ENCODE results near the gene POLG2.
"Not testable (repeated sequence)": the region's sequence is repeated elsewhere in the genome, so short reads cannot be mapped to it uniquely, and the experiment has no call there.

Gene POLG2

DNA sequence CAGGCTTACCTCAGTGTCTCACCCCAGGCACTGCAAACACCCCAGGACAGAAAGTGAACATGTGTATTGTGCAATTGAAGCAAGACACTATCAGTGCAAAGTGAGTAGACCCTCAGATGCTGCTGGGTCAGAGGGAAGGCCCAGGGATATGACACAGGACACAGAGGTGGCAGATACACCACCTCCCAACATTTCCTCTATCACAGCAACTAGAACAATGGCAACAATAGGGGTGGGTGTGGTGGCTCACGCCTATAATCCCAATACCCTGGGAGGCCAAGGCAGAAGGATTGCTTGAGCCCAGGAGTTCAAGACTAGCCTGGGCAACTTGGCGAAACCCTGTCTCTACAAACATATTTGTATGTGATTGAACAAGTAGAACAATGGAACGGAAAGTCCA lies 25.4 kb downstream of the POLG2 start:
- no peak overlapping the region for H3K4me3 ChIP-seq (ENCODE audit: low read depth, low read length)

GRCh38 chr17:64470625-64471024 lies 26.2 kb downstream of the POLG2 start:
- DNase-seq (ENCODE audit: low read depth) = no peak
- TF ChIP-seq, protein P1, sequence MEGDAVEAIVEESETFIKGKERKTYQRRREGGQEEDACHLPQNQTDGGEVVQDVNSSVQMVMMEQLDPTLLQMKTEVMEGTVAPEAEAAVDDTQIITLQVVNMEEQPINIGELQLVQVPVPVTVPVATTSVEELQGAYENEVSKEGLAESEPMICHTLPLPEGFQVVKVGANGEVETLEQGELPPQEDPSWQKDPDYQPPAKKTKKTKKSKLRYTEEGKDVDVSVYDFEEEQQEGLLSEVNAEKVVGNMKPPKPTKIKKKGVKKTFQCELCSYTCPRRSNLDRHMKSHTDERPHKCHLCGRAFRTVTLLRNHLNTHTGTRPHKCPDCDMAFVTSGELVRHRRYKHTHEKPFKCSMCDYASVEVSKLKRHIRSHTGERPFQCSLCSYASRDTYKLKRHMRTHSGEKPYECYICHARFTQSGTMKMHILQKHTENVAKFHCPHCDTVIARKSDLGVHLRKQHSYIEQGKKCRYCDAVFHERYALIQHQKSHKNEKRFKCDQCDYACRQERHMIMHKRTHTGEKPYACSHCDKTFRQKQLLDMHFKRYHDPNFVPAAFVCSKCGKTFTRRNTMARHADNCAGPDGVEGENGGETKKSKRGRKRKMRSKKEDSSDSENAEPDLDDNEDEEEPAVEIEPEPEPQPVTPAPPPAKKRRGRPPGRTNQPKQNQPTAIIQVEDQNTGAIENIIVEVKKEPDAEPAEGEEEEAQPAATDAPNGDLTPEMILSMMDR (IDR thresholded peaks at IDR 0.05; ENCODE audit: insufficient read depth, low read depth, low read length, missing control alignments) = no peak
- no peak overlapping the region for H3K4me3 ChIP-seq (ENCODE audit: low read depth, low read length)

More for the DNA sequence above, 25.4 kb downstream of the POLG2 start:
- TF ChIP-seq, protein P1 (IDR thresholded peaks at IDR 0.05; ENCODE audit: insufficient read depth, low read depth, low read length, missing control alignments) = no peak
- DNase-seq (ENCODE audit: low read depth) = no peak

GRCh38 chr17:64466834-64467233 lies 30.0 kb downstream of the POLG2 start:
- not testable (repeated sequence) for H3K4me3 ChIP-seq (ENCODE audit: low read depth, low read length); DNase-seq (ENCODE audit: low read depth)

DNA sequence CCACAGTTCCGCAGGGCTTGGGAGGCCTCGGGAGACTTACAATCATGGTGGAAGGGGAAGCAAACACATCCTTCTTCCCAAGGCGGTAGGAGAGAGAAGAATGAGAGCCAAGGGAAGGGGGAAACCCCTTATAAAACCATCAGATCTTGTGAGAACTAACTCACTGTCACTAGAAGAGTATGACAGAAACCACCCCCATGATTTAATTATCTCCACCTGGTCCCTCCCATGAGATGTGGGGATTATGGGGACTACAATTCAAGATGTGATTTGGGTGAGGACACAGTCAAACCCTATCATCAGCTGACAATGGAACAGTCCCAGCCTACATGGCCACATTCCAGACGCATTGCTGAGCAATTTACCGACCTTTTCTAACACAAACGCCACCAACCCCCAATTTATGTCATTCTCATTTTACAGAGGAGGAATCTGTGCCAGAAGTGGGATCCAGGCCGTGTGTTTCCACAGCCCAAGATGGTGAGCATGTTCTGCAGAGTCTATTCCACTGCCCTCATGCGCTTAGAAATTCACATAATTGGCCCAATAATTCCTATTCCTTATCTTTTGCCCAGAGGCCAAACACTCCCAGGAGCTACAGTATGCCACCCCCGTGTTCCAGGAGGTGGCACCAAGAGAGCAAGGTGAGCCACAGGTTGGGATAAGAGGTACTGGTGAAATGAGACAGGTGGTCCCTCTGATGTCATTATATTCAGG lies 30.7 kb downstream of the POLG2 start:
- H3K4me3 ChIP-seq (ENCODE audit: low read depth, low read length) = no peak overlapping the region
- no peak for DNase-seq (ENCODE audit: low read depth)
- TF ChIP-seq, protein P1 (IDR thresholded peaks at IDR 0.05; ENCODE audit: insufficient read depth, low read depth, low read length, missing control alignments) = no peak

DNA sequence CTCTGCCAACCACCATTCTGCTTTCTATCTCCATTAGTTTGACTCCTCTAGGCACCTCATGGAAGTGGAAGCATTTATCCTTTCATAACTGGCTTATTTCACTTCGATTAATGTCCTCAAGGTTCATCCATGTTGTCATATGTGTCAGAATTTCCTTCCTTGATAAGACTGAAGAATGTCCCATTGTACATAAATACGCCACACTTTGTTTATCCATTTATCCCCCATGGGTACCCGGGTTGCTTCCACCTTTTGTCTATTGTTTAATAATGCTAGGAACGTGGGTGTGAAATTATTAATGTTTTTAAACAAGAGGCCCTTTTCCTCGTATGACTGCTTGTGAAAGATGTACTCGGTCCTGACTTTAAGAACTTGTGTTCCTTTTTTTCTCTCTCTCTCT lies 35.1 kb downstream of the POLG2 start:
- no peak overlapping the region for H3K4me3 ChIP-seq (ENCODE audit: low read depth, low read length)
- TF ChIP-seq, protein P1 (IDR thresholded peaks at IDR 0.05; ENCODE audit: insufficient read depth, low read depth, low read length, missing control alignments) = no peak
- DNase-seq (ENCODE audit: low read depth) = no peak

DNA sequence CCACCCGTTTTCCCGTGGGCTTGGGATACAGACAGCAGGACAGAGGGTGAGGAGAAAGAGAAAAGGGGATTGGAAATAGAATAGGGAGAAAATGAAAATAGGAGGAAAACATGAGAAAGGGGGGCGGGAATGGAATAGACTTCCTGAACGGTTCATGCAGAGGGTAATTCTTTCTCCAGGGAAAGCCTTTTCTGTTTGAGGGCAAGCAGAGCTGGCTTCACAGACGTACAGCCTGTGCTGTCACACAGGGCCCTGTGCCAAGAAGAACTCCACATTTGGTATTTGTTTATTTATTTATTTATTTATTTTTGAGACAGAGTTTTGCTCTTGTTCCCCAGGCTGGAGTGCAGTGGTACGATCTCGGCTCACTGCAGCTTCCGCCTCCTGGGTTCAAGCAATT lies 35.9 kb downstream of the POLG2 start:
- H3K4me3 ChIP-seq (ENCODE audit: low read depth, low read length) = no peak overlapping the region
- DNase-seq (ENCODE audit: low read depth) = no peak
- TF ChIP-seq, protein P1 (IDR thresholded peaks at IDR 0.05; ENCODE audit: insufficient read depth, low read depth, low read length, missing control alignments) = no peak

DNA sequence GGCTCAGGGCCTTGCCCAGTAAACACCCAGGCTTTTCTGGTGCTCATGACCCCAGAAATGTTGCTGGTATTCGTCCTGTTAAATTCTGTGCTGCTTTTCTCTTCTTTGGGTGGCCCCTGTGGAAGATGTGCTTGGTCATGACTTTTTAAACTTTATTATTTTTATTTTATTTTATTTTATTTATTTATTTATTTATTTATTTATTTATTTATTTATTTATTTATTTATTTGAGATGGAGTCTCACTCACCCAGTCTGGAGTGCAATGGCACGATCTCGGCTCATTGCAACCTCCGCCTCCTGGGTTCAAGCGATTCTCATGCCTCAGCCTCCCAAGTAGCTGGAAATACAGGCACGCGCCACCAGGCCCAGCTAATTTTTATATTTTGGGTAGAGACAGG lies 37.0 kb downstream of the POLG2 start:
- H3K4me3 ChIP-seq (ENCODE audit: low read depth, low read length); DNase-seq (ENCODE audit: low read depth): not testable (repeated sequence)

- DNase-seq (ENCODE audit: low read depth) = no peak
- TF ChIP-seq, protein P1 (IDR thresholded peaks at IDR 0.05; ENCODE audit: insufficient read depth, low read depth, low read length, missing control alignments) = no peak
- no peak overlapping the region for H3K4me3 ChIP-seq (ENCODE audit: low read depth, low read length)
These were observed 37.5 kb downstream of the POLG2 start for GRCh38 chr17:64459284-64459747.

All from GM12865 (cell line).